GM19372 (cell line): ENCODE data around the gene PCSK6.
"Not testable (repeated sequence)": the region's sequence is repeated elsewhere in the genome, so short reads cannot be mapped to it uniquely, and the experiment has no call there.

Source experiments
- ATAC-seq: cut with Tn5 transposase; IDR thresholded peaks from one replicate; pipeline ENCODE4 v1.9.1; 2021; ENCODE audit warnings: mild to moderate bottlenecking, low read depth, moderate library complexity; ENCODE audit not compliant: unreplicated experiment

PCSK6 gene

GRCh38 chr15:101437209-101437608 lies 52.3 kb downstream of the PCSK6 start:
- ATAC-seq = no peak

- ATAC-seq = no peak
Measured at GRCh38 chr15:101436526-101436925, 53.0 kb downstream of the PCSK6 start.

GRCh38 chr15:101435761-101436160 lies 53.7 kb downstream of the PCSK6 start:
- no peak for ATAC-seq

GRCh38 chr15:101434032-101434920 lies 55.2 kb downstream of the PCSK6 start:
- ATAC-seq = no peak

GRCh38 chr15:101433396-101433795 lies 56.1 kb downstream of the PCSK6 start:
- ATAC-seq = no peak

- no peak for ATAC-seq
Measured at GRCh38 chr15:101432982-101433381, 56.5 kb downstream of the PCSK6 start.

- ATAC-seq = no peak
Measured at GRCh38 chr15:101431748-101432147, 57.8 kb downstream of the PCSK6 start.

GRCh38 chr15:101431301-101431700 lies 58.2 kb downstream of the PCSK6 start:
- no peak for ATAC-seq

GRCh38 chr15:101429646-101430045 lies 59.9 kb downstream of the PCSK6 start:
- ATAC-seq = no peak

- ATAC-seq = no peak
Measured at GRCh38 chr15:101429191-101429590, 60.3 kb downstream of the PCSK6 start.

GRCh38 chr15:101428758-101429157 lies 60.7 kb downstream of the PCSK6 start:
- no peak for ATAC-seq

GRCh38 chr15:101427606-101428487 lies 61.7 kb downstream of the PCSK6 start:
- no peak for ATAC-seq

- no peak for ATAC-seq
Measured at GRCh38 chr15:101426761-101427333, 62.7 kb downstream of the PCSK6 start.

GRCh38 chr15:101425787-101426365 lies 63.6 kb downstream of the PCSK6 start:
- ATAC-seq = no peak

- ATAC-seq = no peak
Measured at GRCh38 chr15:101424984-101425383, 64.5 kb downstream of the PCSK6 start.

- ATAC-seq = no peak
Measured at GRCh38 chr15:101420232-101420631, 69.3 kb downstream of the PCSK6 start.

- ATAC-seq = not testable (repeated sequence)
Measured at GRCh38 chr15:101416475-101416874, 73.0 kb downstream of the PCSK6 start.

- ATAC-seq = no peak
Measured at GRCh38 chr15:101413239-101413638, 76.3 kb downstream of the PCSK6 start.

GRCh38 chr15:101411581-101411980 lies 77.9 kb downstream of the PCSK6 start:
- no peak for ATAC-seq

GRCh38 chr15:101411085-101411484 lies 78.4 kb downstream of the PCSK6 start:
- ATAC-seq = no peak

- ATAC-seq = no peak
Measured at GRCh38 chr15:101410612-101411011, 78.9 kb downstream of the PCSK6 start.
